ENCODE measurements around the gene MB. TPM values are rescaled to one million over a fixed set of nuclear protein-coding genes. Genes with fewer than 3 reads are reported as not detected.
"Not testable (repeated sequence)": the region's sequence is repeated elsewhere in the genome, so short reads cannot be mapped to it uniquely, and the experiment has no call there.

MB gene
- total RNA-seq = 0.35 TPM

GRCh38 chr22:35617137-35617755 lies at the start of gene MB:
MB (minus strand) TSS chr22:35617329; CDS start chr22:35617257, 72 bp downstream.
- no peak for DNase-seq (ENCODE audit: low spot score)

- not testable (repeated sequence) for DNase-seq (ENCODE audit: low spot score)
Measured at GRCh38 chr22:35666699-35667098, 49.6 kb upstream of the MB start.

GRCh38 chr22:35664955-35665587 lies 47.9 kb upstream of the MB start:
- no peak for DNase-seq (ENCODE audit: low spot score)

- no peak for DNase-seq (ENCODE audit: low spot score)
Measured at GRCh38 chr22:35663371-35663770, 46.2 kb upstream of the MB start.

GRCh38 chr22:35662914-35663313 lies 45.8 kb upstream of the MB start:
- no peak for DNase-seq (ENCODE audit: low spot score)

- DNase-seq (ENCODE audit: low spot score) = no peak
Measured at GRCh38 chr22:35661464-35661863, 44.3 kb upstream of the MB start.

- no peak for DNase-seq (ENCODE audit: low spot score)
Measured at GRCh38 chr22:35660291-35661127, 43.4 kb upstream of the MB start.

- no peak for DNase-seq (ENCODE audit: low spot score)
Measured at GRCh38 chr22:35657571-35658312, 40.6 kb upstream of the MB start.

GRCh38 chr22:35656284-35656752 lies 39.2 kb upstream of the MB start:
- no peak for DNase-seq (ENCODE audit: low spot score)

- DNase-seq (ENCODE audit: low spot score) = no peak
Measured at GRCh38 chr22:35653824-35654223, 36.7 kb upstream of the MB start.

GRCh38 chr22:35651085-35651484 lies 34.0 kb upstream of the MB start:
- DNase-seq (ENCODE audit: low spot score) = no peak

GRCh38 chr22:35649636-35650250 lies 32.6 kb upstream of the MB start:
- no peak for DNase-seq (ENCODE audit: low spot score)

- DNase-seq (ENCODE audit: low spot score) = no peak
Measured at GRCh38 chr22:35649026-35649553, 32.0 kb upstream of the MB start.

- DNase-seq (ENCODE audit: low spot score) = peak; percentile 65
Measured at GRCh38 chr22:35648066-35649025, 31.2 kb upstream of the MB start, which contains the start of gene APOL6. APOL6 (plus strand) TSS chr22:35648446; CDS start chr22:35656426, 7,980 bp downstream.

- DNase-seq (ENCODE audit: low spot score) = no peak
Measured at GRCh38 chr22:35645646-35646045, 28.5 kb upstream of the MB start.

GRCh38 chr22:35643991-35644390 lies 26.9 kb upstream of the MB start:
- no peak for DNase-seq (ENCODE audit: low spot score)

- DNase-seq (ENCODE audit: low spot score) = peak; percentile 82
Measured at GRCh38 chr22:35642305-35642741, 25.2 kb upstream of the MB start.

- DNase-seq (ENCODE audit: low spot score) = no peak
Measured at GRCh38 chr22:35641494-35642120, 24.5 kb upstream of the MB start.

GRCh38 chr22:35638410-35638809 lies 21.3 kb upstream of the MB start:
- DNase-seq (ENCODE audit: low spot score) = peak; percentile 72

Measured in mucosa of gallbladder (tissue), 1 donor.